Breast epithelium (tissue), 3 donors: Measurements from ENCODE around the gene TNS1.

Experiments used
- POLR2A ChIP-seq: fragments of 450-650 bp; IDR thresholded peaks from one replicate; pipeline ENCODE4 v1.6.1; 2016; ENCODE audit warnings: antibody characterized with exemption, mild to moderate bottlenecking, moderate library complexity
- POLR2AphosphoS5 ChIP-seq, 3 donors: sonication (generic); formaldehyde crosslinking; IDR thresholded peaks; one replicate each; pipeline ENCODE4 v1.6.1; 2017; ENCODE audit warnings: antibody characterized with exemption in 3 of 3
- TF ChIP-seq, protein P1 (sequence below), 3 donors: fragments of 450-650 bp; IDR thresholded peaks; one replicate each; pipeline ENCODE4 v1.5.1; 2016 to 2017; ENCODE audit warnings: antibody characterized with exemption in 3 of 3, mild to moderate bottlenecking in 3 of 3, moderate library complexity in 3 of 3

DNA sequence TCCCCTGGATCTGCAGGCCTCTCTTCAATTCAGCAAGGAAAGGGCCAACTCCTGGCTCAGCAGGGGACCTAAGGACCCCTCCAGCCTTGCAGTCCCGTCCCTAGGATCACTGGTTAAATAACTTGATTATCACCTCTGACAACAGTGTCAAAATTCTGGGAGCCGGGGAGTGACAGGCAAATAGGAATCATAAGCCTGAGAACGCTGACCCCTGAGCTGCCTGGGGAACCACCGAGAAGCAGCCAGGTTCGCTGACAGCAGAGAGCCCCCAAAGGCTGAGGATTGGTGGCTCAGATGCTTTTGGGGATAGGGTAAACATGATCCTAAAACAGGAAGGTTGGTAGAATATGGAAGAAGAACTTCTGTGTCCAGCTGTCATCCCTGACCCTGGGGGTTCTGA, 17.5 kb upstream of the TNS1 start:
- TF ChIP-seq, protein P1, sequence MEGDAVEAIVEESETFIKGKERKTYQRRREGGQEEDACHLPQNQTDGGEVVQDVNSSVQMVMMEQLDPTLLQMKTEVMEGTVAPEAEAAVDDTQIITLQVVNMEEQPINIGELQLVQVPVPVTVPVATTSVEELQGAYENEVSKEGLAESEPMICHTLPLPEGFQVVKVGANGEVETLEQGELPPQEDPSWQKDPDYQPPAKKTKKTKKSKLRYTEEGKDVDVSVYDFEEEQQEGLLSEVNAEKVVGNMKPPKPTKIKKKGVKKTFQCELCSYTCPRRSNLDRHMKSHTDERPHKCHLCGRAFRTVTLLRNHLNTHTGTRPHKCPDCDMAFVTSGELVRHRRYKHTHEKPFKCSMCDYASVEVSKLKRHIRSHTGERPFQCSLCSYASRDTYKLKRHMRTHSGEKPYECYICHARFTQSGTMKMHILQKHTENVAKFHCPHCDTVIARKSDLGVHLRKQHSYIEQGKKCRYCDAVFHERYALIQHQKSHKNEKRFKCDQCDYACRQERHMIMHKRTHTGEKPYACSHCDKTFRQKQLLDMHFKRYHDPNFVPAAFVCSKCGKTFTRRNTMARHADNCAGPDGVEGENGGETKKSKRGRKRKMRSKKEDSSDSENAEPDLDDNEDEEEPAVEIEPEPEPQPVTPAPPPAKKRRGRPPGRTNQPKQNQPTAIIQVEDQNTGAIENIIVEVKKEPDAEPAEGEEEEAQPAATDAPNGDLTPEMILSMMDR (IDR thresholded peaks at IDR 0.05): no peak
- TF ChIP-seq POLR2A (no peak), POLR2AphosphoS5 (IDR thresholded peaks at IDR 0.05) (no peak)
